H1 (cell line): ENCODE measurements around the gene OBSCN. TPM values are rescaled to one million over a fixed set of nuclear protein-coding genes. Genes with fewer than 3 reads are reported as not detected.

Source experiments
- CTCF ChIA-PET: fragments of 300-600 bp; sonication (Branson Sonifier 250); formaldehyde crosslinking; loops from one replicate; lab custom pipeline; 2021; ENCODE audit not compliant: partially characterized antibody; lab: Charles Lee
- POLR2A ChIA-PET: fragments of 300-600 bp; sonication (Branson Sonifier 250); formaldehyde crosslinking; loops from one replicate; lab custom pipeline; 2021; ENCODE audit warnings: inconsistent platforms; ENCODE audit not compliant: partially characterized antibody; lab: Charles Lee
- DNase-seq, 2 experiments: peaks; one replicate each; pipeline versions ENCODE4 v3.0.0 to v3.0.0-alpha.2; 2010 to 2022; ENCODE audit warnings: low spot score in 2 of 2, low read depth in 1 of 2, mixed read lengths in 1 of 2
- FAIRE-seq: peaks from 2 replicates; lab custom pipeline; 2011; peaks lifted over from hg19 to GRCh38; lab: Jason Lieb, UNC
- H2AFZ ChIP-seq: 2 replicates; pipeline ENCODE4 v1.8.1; 2012; ENCODE audit warnings: low read length, inconsistent platforms
- H2AK5ac ChIP-seq: 2 replicates; pipeline ENCODE4 v1.6.1; 2013; ENCODE audit warnings: low read depth, low read length
- H2BK120ac ChIP-seq: replicated peaks from 2 replicates; pipeline ENCODE3; 2013; ENCODE audit warnings: low read depth, low read length, inconsistent platforms
- H2BK12ac ChIP-seq: 2 replicates; pipeline ENCODE4 v1.6.1; 2013; ENCODE audit warnings: low read depth, low read length
- H2BK15ac ChIP-seq: 2 replicates; pipeline ENCODE4 v1.6.1; 2013; ENCODE audit warnings: low read length
- H2BK20ac ChIP-seq: 2 replicates; pipeline ENCODE4 v1.6.1; 2013; ENCODE audit warnings: low read length
- H2BK5ac ChIP-seq: 2 replicates; pipeline ENCODE4 v1.6.1; 2013; ENCODE audit warnings: low read depth, low read length
- H3K14ac ChIP-seq: 2 replicates; pipeline ENCODE4 v1.6.1; 2013; ENCODE audit warnings: inconsistent platforms; ENCODE audit not compliant: insufficient read length
- H3K18ac ChIP-seq: 2 replicates; pipeline ENCODE4 v1.6.1; 2013; ENCODE audit warnings: low read length; ENCODE audit errors: extremely low read depth
- H3K23ac ChIP-seq: 2 replicates; pipeline ENCODE4 v1.6.1; 2013; ENCODE audit warnings: inconsistent platforms; ENCODE audit not compliant: insufficient read length
- H3K23me2 ChIP-seq: 2 replicates; pipeline ENCODE4 v1.6.1; 2013; ENCODE audit warnings: low read depth, low read length
- H3K27ac ChIP-seq: 2 replicates; pipeline ENCODE4 v1.6.1; 2011; ENCODE audit warnings: low read depth, low read length, inconsistent platforms
- H3K27me3 ChIP-seq, 4 experiments: replicated peaks in 1 of 4; 1 replicate in 1 of 4; 2 replicates in 3 of 4; pipeline versions ENCODE4 v1.6.1 to v1.8.1; 2011 to 2013; ENCODE audit warnings: low read length in 3 of 4, mild to moderate bottlenecking in 3 of 4, inconsistent platforms in 2 of 4, mixed read lengths in 2 of 4, moderate library complexity in 1 of 4; ENCODE audit not compliant: control insufficient read depth in 3 of 4, insufficient read depth in 3 of 4; ENCODE audit errors: extremely low read depth in 1 of 4
- H3K36me3 ChIP-seq, 4 experiments: 2 replicates each; pipeline versions ENCODE4 v1.6.1 to v1.8.1; 2011 to 2013; ENCODE audit warnings: mild to moderate bottlenecking in 4 of 4, low read length in 3 of 4, moderate library complexity in 2 of 4, control low read depth in 1 of 4, inconsistent platforms in 1 of 4; ENCODE audit not compliant: insufficient read depth in 4 of 4, control insufficient read depth in 2 of 4
- H3K4ac ChIP-seq: replicated peaks from 2 replicates; pipeline ENCODE3; 2013; ENCODE audit warnings: low read length, low read depth, mixed read lengths, inconsistent platforms; ENCODE audit not compliant: insufficient read length
- H3K4me1 ChIP-seq, 4 experiments: replicated peaks in 1 of 4; 1 replicate in 1 of 4; 2 replicates in 3 of 4; pipeline versions ENCODE4 v1.6.1 to v1.8.1; 2011 to 2013; ENCODE audit warnings: low read length in 3 of 4, inconsistent platforms in 2 of 4, mixed read lengths in 1 of 4; ENCODE audit not compliant: insufficient read depth in 4 of 4, control insufficient read depth in 3 of 4
- H3K4me2 ChIP-seq, 2 experiments: 2 replicates each; pipeline versions ENCODE4 v1.6.1 to v1.8.1; 2011 to 2013; ENCODE audit warnings: low read depth in 2 of 2, low read length in 2 of 2, control low read depth in 1 of 2, inconsistent platforms in 1 of 2, mild to moderate bottlenecking in 1 of 2; ENCODE audit not compliant: insufficient read depth in 1 of 2
- H3K4me3 ChIP-seq, 4 experiments: fragments of 200-600, 300-600 bp in 1 of 4; sonication (generic), shearing (Covaris generic), sonication (Bioruptor Twin) in 1 of 4; 2 replicates each; pipeline versions ENCODE4 v1.5.1 to v1.8.1; 2011 to 2016; ENCODE audit warnings: low read length in 4 of 4, low read depth in 3 of 4, control low read depth in 2 of 4, inconsistent platforms in 2 of 4, mild to moderate bottlenecking in 2 of 4, mixed read lengths in 1 of 4, moderate library complexity in 1 of 4; ENCODE audit not compliant: insufficient read depth in 2 of 4; ENCODE audit errors: extremely low read depth in 1 of 4
- H3K56ac ChIP-seq: replicated peaks from 2 replicates; pipeline ENCODE3; 2013; ENCODE audit warnings: low read depth, mild to moderate bottlenecking, mixed read lengths, low read length, inconsistent platforms; ENCODE audit not compliant: insufficient read length
- H3K79me1 ChIP-seq: 2 replicates; pipeline ENCODE4 v1.6.1; 2013; ENCODE audit warnings: low read depth, low read length, control low read depth
- H3K79me2 ChIP-seq, 2 experiments: 2 replicates each; pipeline versions ENCODE4 v1.6.1 to v1.8.1; 2012 to 2013; ENCODE audit warnings: low read length in 2 of 2, mild to moderate bottlenecking in 2 of 2, inconsistent platforms in 1 of 2; ENCODE audit not compliant: insufficient read depth in 2 of 2, control insufficient read depth in 1 of 2
- H3K9ac ChIP-seq, 4 experiments: replicated peaks in 1 of 4; 1 replicate in 1 of 4; 2 replicates in 3 of 4; pipeline versions ENCODE4 v1.6.1 to v1.8.1; 2011 to 2013; ENCODE audit warnings: low read depth in 3 of 4, low read length in 3 of 4, control low read depth in 2 of 4, mild to moderate bottlenecking in 2 of 4, moderate library complexity in 2 of 4, inconsistent platforms in 1 of 4; ENCODE audit errors: extremely low read depth in 1 of 4
- H3K9me3 ChIP-seq, 2 experiments: 2 replicates each; pipeline versions ENCODE4 v1.6.1 to v1.8.1; 2012 to 2013; ENCODE audit warnings: mild to moderate bottlenecking in 2 of 2, moderate library complexity in 2 of 2, control low read depth in 1 of 2, inconsistent platforms in 1 of 2, low read depth in 1 of 2, low read length in 1 of 2, mixed read lengths in 1 of 2; ENCODE audit not compliant: insufficient read depth in 2 of 2
- H4K20me1 ChIP-seq, 2 experiments: replicated peaks in 1 of 2; 2 replicates each; pipeline versions ENCODE3 to v1.8.1; 2011 to 2013; ENCODE audit warnings: inconsistent platforms in 2 of 2, low read length in 2 of 2, mild to moderate bottlenecking in 1 of 2; ENCODE audit not compliant: insufficient read depth in 2 of 2, control insufficient read depth in 1 of 2
- H4K5ac ChIP-seq: 2 replicates; pipeline ENCODE4 v1.6.1; 2013; ENCODE audit warnings: low read length, low read depth, mixed read lengths, inconsistent platforms; ENCODE audit not compliant: insufficient read length
- H4K8ac ChIP-seq: 2 replicates; pipeline ENCODE4 v1.8.0; 2013; ENCODE audit warnings: mild to moderate bottlenecking, moderate library complexity, low read length, inconsistent platforms; ENCODE audit not compliant: insufficient read depth; ENCODE audit errors: extremely low read depth
- H4K91ac ChIP-seq: replicated peaks from 2 replicates; pipeline ENCODE3; 2013; ENCODE audit warnings: low read length, mixed read lengths, inconsistent platforms; ENCODE audit not compliant: insufficient read length
- ASH2L ChIP-seq: fragments of 200-600, 300-600 bp; sonication (generic); IDR thresholded peaks from one replicate; pipeline ENCODE4 v1.7.1; 2017; ENCODE audit warnings: low read length
- BACH1 ChIP-seq: IDR thresholded peaks from 2 replicates; pipeline ENCODE4 v1.6.1; 2012; ENCODE audit warnings: low read length, improper control_type of control experiment
- BRCA1 ChIP-seq: IDR thresholded peaks from 2 replicates; pipeline ENCODE4 v1.6.1; 2012; ENCODE audit warnings: low read depth, low read length, improper control_type of control experiment
- CBX8 ChIP-seq: fragments of 300-800, 300-1000 bp; sonication (generic); IDR thresholded peaks from 2 replicates; pipeline ENCODE4 v1.7.1; 2016; ENCODE audit warnings: low read depth, low read length, borderline replicate concordance
- CREB1 ChIP-seq: IDR thresholded peaks from 2 replicates; pipeline ENCODE4 v1.6.1; 2012; ENCODE audit warnings: inconsistent platforms
- CTBP2 ChIP-seq: IDR thresholded peaks from 2 replicates; pipeline ENCODE4 v1.7.0; 2011; ENCODE audit warnings: borderline replicate concordance, mild to moderate bottlenecking, moderate library complexity, mixed read lengths, low read length; ENCODE audit not compliant: insufficient read depth, insufficient read length
- EGR1 ChIP-seq: IDR thresholded peaks from 2 replicates; pipeline ENCODE4 v1.6.1; 2011; ENCODE audit warnings: low read depth, low read length, borderline replicate concordance
- GABPA ChIP-seq: IDR thresholded peaks from 2 replicates; pipeline ENCODE4 v1.6.1; 2011; ENCODE audit warnings: mild to moderate bottlenecking, low read length, moderate library complexity, borderline replicate concordance; ENCODE audit not compliant: insufficient read depth
- KDM5A ChIP-seq: fragments of 200-600 bp; IDR thresholded peaks from 2 replicates; pipeline ENCODE4 v1.7.1; 2012; ENCODE audit warnings: mild to moderate bottlenecking, low read length, inconsistent platforms, mixed read lengths
- SAP30 ChIP-seq: fragments of 300-600 bp; sonication (generic); IDR thresholded peaks from 2 replicates; pipeline ENCODE4 v1.7.1; 2012; ENCODE audit warnings: low read length, moderate library complexity, mild to moderate bottlenecking, inconsistent platforms; ENCODE audit not compliant: insufficient read depth, insufficient replicate concordance
- TAF7 ChIP-seq: optimal IDR thresholded peaks from 2 replicates; pipeline ENCODE3; 2011; ENCODE audit warnings: low read depth, mild to moderate bottlenecking, inconsistent platforms, low read length, moderate library complexity, borderline replicate concordance
- TCF12 ChIP-seq: IDR thresholded peaks from 2 replicates; pipeline ENCODE4 v1.6.1; 2011; ENCODE audit warnings: low read depth, mild to moderate bottlenecking, low read length
- TEAD4 ChIP-seq: IDR thresholded peaks from 2 replicates; pipeline ENCODE4 v1.6.1; 2012; ENCODE audit warnings: low read depth, low read length, inconsistent platforms, mixed read lengths
- WGBS, 2 experiments: shearing (Covaris generic) in 1 of 2; methylation state at CpG; one replicate each; pipeline versions ENCODE4 v1.1.6 to v1.1.7; 2013 to 2015; ENCODE audit warnings: low lambda C conversion rate in 2 of 2, mixed read lengths in 2 of 2, inconsistent platforms in 1 of 2, low coverage in 1 of 2, missing lambda C conversion rate in 1 of 2; ENCODE audit not compliant: insufficient replicate concordance in 2 of 2, insufficient coverage in 1 of 2, insufficient read length in 1 of 2; ENCODE audit errors: extremely low coverage in 1 of 2, missing lambda C conversion rate in 1 of 2; 5-methylcytosine and 5-hydroxymethylcytosine counted together
- polyA plus RNA-seq, 7 experiments: library from polyadenylated mRNA; depleted of rRNA in 3 of 7; stranded (reverse) in 5 of 7; unstranded in 2 of 7; fragments of >200 nt in 5 of 7; fragments of 200-250 nt in 2 of 7; gene quantifications; 1 replicate in 5 of 7; 2 replicates in 1 of 7; 4 replicates in 1 of 7; pipeline versions ENCODE4 v1.2.1 to v1.2.3, GENCODE V29; 2011 to 2013; ENCODE audit warnings: missing spikeins in 2 of 7, mixed read lengths in 2 of 7
- total RNA-seq: library from RNA; stranded (reverse); fragmentation: NEBNext Ultra II Directional; extraction: Animal tissue kit (Norgen Biotek cat#: 25700); gene quantifications from 2 replicates; pipeline ENCODE4 v1.2.1, GENCODE V29; 2021

The OBSCN gene
- total and polyA plus RNA-seq, 2 of the 8 experiments (the other 6 are each of a cell fraction or from before 2014, with no cell fraction given), result 7.5 to 28.4 TPM

GRCh38 chr1:228288536-228289238, 80.8 kb downstream of the OBSCN start:
- Histone ChIP-seq H3K18ac (no peak overlapping the region), H2AK5ac (no peak overlapping the region), H3K36me3 (peaks cover under 1 to 6% (median 3%) of the 10 kb centered on the region in 4 experiments; a peak in 7 of 8 replicates), H2BK20ac (no peak overlapping the region), H2BK15ac (no peak overlapping the region), H3K79me2 (no peaks in the 10 kb centered on the region), H3K56ac (no peak overlapping the region), H3K9ac (no peak overlapping the region), H4K91ac (no peak overlapping the region), H3K9me3 (peaks cover 5 to 12% of the 10 kb centered on the region in 2 experiments; a peak in 3 of 4 replicates), H3K23me2 (no peaks in the 10 kb centered on the region), H3K4me1 (no peaks in the 10 kb centered on the region), H3K4ac (no peak overlapping the region), H3K27me3 (peaks cover 0 to 4% (median 0%) of the 10 kb centered on the region in 4 experiments; a peak in 1 of 7 replicates), H3K4me2 (no peak overlapping the region), H4K8ac (no peak overlapping the region), H4K5ac (no peak overlapping the region), H2BK120ac (no peak overlapping the region), H3K27ac (no peak overlapping the region), H3K4me3 (no peak overlapping the region), H3K14ac (no peak overlapping the region), H3K79me1 (no peaks in the 10 kb centered on the region), H3K23ac (no peak overlapping the region), H2AFZ (no peak overlapping the region), H4K20me1 (peaks cover 3% of the 10 kb centered on the region in 2 experiments), H2BK5ac (no peak overlapping the region), H2BK12ac (no peak overlapping the region)
- ChIA-PET POLR2A (no interaction called here), CTCF (interaction anchor here (1.7 kb wide), 1 partner anchor 15 kb away, joined by 4 read pairs; no protein-coding TSS in a partner anchor)
- DNase-seq, result no peak
- WGBS, 2 experiments, result 88% methylated on average over 18 of the region's 18 CpGs; no CpG with 5 or more reads in 1 of the 2 experiments
- FAIRE-seq, result no peak
- TF ChIP-seq SAP30 (no peak), ASH2L (no peak), KDM5A (no peak), CBX8 (no peak), TEAD4 (no peak), EGR1 (no peak), GABPA (no peak), BRCA1 (no peak), TAF7 (no peak), CREB1 (no peak), TCF12 (no peak), CTBP2 (no peak), BACH1 (no peak)
